ENCODE data around the gene TAX1BP1.
"Not testable (repeated sequence)": the region's sequence is repeated elsewhere in the genome, so short reads cannot be mapped to it uniquely, and the experiment has no call there.

The TAX1BP1 gene

DNA sequence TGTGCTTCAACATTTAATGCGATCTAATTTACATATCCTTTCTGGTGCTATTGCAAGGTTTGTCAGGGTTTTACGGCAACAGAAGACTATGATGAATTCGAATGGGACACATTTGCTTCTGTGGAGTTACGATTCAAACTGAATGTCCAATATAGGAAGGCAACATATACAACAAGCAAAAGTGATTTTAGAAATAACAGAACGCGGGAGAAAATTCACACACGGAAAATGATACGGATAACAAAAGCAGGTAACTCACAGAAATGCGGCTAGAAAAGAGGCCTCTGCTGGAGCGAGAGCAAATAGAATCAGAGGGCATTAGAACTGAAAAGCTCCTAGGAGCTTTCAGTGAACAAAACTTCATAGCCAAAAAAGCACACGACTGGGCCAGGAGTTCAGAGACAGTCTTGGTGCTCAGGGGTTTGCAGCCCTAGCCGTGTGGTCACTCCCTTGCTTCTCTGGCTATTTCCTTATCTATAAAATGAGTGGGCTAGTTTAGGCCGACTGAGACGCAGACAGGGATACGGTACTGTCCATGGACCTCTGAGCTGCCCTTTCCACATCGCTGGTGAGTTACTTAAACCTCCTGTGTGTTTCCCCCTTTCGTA is 557 bp upstream of the TAX1BP1 start:
- DNase-seq = no peak

DNA sequence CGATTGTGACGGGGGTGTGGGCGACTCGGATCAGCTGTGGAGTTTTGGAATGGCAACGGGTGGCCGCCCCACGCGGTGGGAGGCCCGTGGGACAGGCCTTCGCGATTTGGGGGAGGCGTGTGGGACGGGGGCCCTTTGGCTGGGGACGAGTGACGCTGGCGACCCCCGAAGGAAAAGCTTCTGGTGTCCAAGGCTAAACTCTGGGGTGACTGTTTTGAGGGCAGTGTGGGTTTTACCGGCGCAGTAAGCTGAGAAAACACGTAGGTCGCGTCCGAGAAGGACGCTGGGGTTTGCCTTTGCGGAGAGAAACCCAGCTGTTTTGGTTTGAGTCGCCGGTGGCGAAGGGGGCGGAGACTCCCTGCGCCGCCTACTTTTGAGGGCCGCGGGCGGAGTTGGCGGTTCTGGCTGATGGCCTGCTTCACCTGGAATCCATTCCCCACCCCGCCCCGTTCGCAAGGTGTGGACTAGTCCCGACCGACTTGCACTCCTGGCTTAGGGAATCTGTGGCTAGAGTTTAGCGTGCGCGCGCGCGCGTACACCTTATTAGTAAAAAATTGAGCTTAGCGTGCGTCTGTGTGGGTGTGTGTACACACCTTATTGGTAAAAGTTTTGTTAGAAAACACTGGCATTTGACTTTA is 606 bp downstream of the TAX1BP1 start:
- peak; percentile 67 to 76 for DNase-seq

DNA sequence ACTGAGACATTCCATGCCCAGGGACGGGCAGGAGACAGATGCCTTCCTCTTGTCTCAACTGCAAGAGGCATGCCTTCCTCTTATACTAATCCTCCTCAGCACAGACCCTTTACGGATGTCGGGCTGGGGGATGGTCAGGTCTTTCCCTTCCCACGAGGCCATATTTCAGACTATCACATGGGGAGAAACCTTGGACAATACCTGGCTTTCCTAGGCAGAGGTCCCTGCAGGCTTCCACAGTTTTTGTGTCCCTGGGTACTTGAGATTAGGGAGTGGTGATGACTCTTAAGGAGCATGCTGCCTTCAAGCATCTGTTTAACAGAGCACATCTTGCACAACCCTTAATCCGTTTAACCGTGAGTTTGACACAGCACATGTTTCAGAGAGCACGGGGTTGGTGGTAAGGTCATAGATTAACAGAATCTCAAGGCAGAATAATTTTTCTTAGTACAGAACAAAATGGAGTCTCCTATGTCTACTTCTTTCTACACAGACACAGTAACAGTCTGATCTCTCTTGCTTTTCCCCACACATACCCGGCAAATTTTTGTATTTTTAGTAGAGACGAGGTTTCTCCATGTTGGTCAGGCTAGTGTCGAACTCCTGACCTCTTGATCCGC is 2.2 kb downstream of the TAX1BP1 start:
- not testable (repeated sequence) for DNase-seq

DNA sequence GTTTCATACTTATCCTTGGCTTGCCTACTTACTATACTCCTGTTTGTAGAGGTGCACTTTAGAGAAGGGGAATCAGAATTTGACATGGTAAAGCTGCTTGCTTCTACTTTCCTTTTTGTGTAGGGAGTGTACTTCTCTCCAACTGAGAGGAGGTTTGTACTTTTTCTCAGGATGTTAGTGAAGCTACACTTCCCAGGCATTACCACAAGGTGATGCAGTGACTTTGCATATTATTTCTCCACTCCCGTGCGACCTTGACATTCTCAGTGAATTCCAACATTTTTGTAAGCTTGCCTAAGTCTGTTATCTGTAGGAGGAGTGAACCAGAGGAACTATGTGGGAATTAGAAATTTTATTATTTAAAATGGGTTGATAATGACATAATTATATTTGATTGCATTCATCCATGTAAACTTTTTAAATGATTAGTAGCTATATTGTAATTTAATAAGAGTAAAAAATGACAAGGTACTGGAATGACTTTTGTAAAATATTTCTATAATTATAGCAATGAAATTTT is 5.2 kb downstream of the TAX1BP1 start:
- peak; percentile 19 to 22 for DNase-seq

DNA sequence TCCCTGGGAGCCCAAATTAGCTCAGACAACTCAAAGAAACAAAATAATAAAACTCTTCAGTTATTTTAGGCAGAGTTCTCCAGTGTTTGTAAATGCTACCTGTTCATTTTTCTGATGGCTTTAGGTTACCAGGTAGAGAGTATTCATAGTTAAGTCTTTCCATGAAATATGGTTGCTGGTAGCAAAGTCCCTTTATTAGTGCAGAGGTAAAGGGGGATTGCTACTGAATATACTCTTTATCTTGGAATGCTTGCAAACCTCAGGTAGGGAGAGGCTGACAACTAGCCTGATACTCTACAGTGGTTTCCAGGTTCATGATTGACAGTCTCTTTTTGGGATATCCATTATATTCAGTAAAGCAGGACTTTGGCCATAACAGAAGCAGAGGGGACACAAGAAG is 6.5 kb downstream of the TAX1BP1 start:
- no peak for DNase-seq

DNA sequence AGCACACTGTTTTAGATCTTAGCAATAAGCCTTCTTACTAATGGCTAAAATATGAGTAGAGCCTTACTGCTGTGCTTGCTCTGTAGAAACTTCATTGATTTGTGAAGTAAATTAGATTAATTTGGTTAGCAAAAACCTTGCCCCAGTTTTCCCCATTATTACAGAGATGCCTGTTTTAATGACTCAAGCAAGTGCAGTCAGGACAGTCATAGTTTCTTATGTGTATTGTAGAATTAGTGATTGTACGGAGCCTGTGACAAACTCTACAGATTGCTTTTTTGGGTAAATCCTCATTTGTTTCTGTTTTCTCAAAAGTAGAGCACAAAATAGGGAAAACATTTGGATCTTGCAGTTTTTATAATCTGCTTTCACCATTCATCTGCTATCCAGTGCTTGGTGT is 7.0 kb downstream of the TAX1BP1 start:
- no peak for DNase-seq

DNA sequence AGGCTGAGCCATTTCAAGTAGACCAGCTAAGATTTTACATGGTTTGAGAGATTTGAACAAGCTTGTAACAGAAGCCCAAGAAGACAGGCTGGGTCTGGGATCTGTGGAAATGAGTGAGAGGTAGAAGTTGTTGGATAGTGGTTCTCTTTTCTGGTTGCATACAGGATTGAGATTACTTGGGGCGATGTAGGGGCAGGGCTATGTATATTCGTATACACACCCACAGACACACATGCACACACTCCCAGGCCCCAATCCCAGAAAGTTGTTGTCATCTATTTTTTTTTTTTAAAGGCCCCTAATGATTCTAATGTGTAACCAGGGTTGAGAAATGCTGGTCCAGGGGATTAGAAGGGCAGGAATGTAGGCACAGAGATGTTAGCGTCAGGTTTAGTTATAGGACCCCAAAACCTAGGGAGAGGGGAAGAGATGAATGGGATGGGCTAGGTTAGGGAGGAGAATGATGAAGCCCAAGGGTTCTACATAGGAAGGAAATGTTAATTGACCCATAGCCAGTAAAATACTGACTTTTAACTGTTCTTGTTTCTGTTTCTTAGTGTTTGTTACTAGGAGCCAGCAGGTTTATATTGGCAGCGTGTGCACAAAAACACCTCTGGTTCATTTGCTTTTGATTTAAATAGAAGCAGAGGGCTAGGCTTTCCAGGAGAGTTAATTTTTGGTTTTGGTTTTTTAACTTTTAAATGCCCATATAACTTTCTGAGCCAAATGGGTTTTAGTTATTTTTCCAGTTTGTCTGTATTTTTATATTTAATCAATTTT is 7.8 kb downstream of the TAX1BP1 start:
- DNase-seq = no peak

DNA sequence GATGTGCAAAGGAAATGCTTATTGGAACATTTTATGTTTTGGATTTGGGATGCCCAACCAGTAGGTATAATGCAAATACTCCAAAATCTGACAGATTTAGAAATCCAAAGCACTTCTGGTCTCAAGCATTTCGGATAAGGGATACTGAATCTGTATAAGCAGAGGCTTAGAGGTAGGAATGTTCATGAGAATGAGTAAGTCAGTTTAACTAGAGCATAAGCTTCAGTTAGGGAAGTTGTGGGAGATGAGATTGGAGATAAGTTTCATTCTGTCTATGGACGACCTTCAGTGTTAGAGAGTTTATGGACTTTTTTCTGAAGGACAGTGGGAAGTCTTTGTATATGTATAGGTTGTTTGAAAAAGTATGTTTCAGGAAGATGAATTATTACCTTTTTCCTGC is 10.4 kb downstream of the TAX1BP1 start:
- DNase-seq = no peak

DNA sequence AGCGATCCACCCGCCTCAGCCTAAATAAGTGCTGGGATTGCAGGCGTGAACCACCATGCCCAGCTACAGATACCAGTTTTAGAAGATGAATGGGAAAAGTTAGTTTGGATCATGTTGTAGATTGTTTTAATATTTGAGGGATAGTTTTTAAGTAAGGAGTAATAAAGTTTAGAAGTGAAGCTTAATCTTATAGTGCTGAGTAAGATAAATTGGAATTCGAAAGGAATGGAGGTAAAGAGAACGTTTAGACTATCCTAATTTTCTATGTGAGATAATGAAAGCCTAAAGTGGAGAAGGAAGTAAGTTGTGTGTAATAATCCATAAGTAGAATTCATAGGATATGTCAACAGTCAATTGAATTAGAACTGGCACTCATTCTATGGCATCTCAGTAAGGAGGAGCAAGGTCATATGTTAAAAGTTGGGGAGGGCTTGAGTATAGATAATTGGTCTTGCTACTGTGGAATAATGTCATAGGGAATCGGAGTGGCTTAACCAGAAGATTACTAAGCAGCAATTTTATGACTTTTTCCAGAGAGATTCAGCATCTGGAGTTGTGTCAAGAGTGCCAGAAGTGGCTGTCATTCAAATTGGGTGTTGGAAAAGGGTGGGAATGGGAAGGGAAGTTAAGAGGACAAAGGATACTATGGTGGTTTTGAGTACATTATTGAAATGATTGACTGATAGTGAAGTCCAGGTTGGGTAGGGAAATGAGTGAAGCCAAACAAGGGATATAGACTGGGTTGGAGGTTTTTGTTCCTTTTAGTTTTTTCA is 12.1 kb downstream of the TAX1BP1 start:
- no peak for DNase-seq

DNA sequence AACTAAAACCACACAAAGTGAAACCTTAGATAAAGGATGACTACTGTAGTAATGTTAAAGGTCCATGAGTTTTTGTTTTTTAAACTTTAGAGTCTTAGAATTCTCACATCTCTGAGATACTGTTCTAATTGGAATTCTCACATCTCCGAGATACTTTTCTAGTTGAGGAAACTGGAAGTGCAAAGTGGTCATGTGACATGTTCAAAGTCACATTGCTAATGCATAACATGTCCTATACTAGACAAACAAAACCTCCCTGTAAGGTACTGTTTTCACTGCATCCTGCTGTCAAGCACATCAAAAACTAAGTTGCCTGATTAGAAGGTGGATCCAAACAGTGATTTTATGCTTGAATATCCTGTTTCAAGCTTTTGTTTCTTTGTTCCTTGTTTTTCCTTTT is 13.9 kb downstream of the TAX1BP1 start:
- DNase-seq = no peak

DNA sequence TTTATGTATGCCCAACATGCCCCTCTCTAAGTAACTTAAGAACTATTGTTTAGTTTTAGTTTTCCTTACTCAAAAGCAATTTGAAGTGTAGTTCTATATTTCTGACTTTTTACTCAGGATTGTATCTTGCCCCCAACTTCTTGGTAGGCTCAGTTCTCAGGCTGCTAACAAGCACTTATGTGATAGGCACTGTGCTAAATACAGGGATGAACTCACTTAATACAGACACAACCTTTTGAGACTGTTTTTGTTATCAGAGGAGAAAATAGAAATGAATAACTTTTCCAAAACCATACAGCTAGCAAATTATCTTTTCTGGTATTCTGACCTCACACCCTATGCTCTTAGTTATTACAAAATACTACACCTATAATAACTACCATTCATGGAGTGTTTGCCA is 16.3 kb downstream of the TAX1BP1 start:
- no peak for DNase-seq

DNA sequence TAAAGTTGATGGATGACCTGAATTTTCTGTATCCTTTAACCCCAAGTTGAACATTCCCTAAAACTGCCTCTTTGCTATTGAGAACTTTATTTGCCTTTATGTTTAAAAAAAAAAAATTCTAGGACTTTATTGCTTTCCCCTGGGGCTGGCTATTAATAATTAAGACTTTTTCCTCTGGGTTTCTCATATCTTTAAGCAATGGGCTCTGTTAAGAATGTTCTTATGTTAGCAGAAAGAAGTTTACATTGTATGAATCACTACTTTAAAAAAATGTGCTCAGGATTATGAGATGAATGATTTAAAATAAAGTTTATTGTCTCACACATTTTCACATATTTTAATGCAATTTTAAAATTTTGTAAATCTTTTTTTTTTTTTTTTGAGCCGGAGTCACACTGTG is 19.5 kb downstream of the TAX1BP1 start:
- no peak for DNase-seq

DNA sequence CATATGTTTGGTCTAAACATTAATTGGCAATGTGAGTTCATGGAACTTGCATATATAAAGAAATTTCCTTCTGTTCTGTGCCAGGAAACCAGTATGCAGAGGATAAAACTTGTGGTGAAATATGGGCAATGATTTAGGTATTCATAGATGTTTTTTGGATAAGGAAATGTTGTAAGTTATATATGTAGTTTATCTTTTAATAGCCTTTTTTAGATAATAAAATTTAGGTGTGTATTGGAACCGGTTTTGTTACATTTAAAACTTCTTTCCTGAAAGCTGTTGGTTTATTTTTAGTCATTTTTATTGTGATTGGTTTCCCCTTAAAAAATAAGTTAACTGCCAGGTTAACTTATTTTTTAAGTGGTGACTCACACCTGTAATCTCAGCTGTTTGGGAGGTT is 22.1 kb downstream of the TAX1BP1 start:
- no peak for DNase-seq

DNA sequence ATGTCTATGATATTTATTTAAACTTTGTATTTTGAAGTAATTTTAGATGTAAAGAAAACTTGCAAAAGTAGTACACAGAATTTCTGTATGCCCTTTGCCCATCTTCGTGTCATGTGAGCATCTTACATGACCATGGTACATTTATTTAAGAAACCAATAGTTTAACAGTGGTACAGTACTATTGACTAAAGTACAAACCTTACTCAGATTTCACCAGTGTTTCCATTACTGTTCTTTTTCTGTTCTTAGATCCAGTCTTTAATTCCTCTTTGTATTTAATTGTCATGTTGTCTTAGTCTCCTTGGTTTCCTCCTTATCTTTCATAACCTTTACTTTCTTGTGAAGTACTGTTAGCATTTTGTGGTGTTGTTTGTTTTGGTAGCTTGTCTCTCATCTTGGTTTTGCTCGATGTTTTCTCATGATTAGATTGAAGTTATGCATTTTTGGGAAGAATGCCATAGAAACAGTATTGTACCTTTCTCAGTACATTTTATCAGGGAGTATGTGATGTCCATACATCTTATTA is 24.1 kb downstream of the TAX1BP1 start:
- no peak for DNase-seq

DNA sequence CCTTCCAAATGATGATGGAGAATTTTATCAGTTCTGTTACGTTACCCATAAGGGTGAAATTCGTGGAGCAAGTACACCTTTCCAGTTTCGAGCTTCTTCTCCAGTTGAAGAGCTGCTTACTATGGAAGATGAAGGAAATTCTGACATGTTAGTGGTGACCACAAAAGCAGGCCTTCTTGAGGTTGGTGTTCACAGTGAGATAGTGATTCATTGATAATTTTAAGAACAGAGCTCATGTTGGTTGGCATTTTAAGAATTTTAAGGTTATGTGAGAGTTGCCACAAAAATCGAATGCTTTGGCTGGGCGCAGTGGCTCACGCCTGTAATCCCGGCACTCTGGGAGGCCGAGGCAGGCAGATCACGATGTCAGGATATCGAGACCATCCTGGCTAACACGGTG is 25.9 kb downstream of the TAX1BP1 start:
- no peak for DNase-seq

DNA sequence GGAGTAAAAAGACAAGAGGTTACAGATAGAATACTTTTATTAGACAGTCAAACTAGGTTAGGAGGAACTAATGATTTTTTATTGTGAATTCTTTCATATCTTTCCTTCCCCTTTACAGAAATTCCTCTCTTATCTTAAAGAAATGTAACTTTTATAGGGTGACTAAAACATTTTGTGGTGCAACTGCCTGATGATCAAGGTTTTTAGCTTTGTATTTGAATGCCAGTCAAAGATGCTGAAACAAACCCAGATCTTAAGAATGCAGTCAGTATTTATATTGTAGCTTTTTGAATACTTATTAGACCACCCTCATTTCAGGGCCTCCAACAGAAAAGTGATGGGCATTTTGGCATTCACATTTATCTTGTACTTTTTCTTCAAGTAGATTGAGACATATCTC is 27.4 kb downstream of the TAX1BP1 start:
- no peak for DNase-seq

DNA sequence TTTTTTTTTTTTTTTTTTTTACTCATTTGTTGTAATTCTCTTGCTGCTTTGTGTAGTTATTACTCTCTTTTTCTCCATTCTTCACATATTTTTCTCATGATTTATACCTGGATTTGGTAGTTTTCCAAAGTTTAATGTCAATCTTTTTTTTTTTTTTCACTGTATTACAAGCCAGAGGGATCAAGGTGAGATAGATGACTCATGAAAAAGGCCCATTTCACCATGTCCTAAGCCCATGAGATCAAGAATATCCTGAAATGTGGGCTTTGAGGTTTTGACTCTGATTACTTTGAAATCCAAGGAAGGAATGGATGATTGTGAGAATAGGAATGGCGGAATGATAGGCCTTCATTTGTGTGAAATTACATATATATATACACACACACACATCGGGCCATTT is 31.1 kb downstream of the TAX1BP1 start:
- no peak for DNase-seq

DNA sequence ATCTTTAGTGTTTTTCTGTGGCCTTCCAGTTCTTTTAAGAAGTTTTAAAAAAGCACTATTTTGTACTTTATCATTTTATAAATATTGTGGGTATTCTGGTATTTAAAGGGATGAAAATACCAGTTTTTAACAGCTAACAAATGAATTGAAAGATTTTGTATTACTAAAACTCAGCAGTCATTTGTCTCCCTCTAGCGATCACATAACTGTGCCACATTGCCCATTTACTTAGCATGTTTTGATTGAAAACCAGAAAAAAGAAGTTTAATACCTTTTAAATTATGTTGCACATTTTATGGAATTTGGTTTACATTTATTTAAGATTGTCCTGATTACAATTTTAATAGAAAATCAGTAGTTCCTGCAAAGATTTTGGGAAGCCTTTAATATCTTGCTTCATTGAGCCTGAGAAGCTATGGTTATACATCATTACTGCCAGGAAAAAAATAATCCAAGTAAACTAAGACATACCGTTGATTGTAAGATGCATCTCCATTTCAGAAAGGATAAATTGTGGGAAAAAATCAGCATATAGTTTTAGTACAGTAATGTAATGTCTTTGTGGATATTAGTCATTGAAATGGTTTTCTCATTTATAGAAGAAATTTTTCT is 34.9 kb downstream of the TAX1BP1 start:
- peak; percentile 30 to 34 for DNase-seq

DNA sequence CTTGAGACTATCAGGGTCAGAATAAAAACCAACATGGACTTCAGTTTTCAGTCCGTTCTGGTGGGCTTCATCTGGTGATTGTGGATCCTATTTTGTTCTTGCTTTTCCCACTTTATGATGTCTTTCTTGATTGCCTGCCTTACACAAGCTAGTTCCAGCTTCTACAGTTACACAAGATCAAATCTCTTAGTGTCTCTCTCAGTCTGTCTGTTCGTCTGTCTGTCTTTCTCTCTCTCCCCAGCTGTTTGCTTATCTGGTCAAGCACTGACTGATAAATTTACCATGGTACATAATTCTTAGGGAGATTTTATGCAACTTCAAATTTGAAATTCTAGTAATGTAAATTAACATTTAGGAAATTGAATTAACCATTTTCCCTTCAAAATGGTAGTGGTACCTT is 35.8 kb downstream of the TAX1BP1 start:
- DNase-seq = no peak

DNA sequence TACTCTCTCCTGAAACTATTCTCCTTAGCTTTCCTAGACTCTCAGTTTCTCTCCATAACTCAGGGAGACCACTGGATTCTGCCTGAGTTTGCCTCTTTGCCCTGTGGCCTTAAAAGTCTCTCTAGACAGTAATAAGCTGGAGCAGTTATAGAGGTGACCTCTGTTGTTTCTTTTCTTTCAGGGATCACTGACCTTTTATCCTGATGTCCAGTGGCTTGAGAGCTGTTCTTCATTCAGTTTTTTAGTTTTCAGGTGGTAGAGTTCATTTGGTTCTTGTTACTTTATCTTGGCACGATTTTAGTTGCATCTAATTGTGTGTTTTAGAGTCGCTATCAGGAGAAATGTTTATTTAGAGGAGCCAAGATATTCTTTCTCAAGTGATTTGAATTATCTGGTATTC is 37.7 kb downstream of the TAX1BP1 start:
- no peak for DNase-seq

DNA sequence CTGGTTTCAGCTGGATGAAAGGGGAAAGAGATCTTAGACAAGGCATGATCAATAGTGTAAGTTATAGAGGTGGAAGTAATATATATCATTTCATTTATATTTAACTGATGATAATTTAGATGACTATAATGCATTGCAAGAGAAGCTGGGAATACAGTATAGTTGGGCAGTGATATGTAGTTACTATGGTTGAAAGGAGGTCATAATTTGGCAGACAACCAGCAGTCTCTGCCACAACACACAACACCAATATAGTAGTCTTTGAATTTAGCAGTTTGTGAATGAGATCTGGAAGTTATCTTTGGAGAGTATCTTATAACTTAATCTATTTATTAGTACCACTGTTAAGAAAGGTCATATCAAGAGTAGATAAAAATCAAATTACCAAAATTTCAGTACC is 39.9 kb downstream of the TAX1BP1 start:
- no peak for DNase-seq

DNA sequence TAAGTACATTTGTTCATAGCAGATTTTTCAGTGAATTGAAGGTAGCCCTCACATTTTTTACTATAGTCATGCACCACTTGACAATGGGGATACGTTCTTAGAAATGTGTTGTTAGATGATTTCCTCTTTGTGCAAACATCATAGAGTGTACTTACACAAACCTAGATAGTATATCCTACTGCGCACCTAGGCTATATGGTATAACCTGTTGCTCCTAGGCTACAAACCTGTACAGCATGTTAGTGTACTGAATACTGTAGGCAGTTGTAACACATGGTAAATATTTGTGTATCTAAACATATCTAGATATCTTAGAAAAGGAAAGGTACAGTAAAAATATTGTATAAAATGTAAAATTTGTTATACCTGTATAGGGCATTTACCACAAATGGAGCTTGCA is 41.2 kb downstream of the TAX1BP1 start:
- no peak for DNase-seq

All from inflammatory macrophage (primary cell).